HG03571 (cell line): ENCODE results near the gene C8G.

Experiments used
- ATAC-seq: cut with Tn5 transposase; IDR thresholded peaks from one replicate; pipeline ENCODE4 v1.9.1; 2021; ENCODE audit not compliant: unreplicated experiment

The C8G gene

GRCh38 chr9:136944519-136945332 is at the start of gene C8G, which contains the start of gene FBXW5:
TSS of gene C8G (plus strand) at chr9:136945243. CDS start at chr9:136945321, 78 bp downstream.
TSS of gene FBXW5 (minus strand) at chr9:136944738. CDS start at chr9:136944083, 655 bp downstream.
- ATAC-seq: peak; percentile 71

GRCh38 chr9:136896027-136896426 is 49.0 kb upstream of the C8G start:
- no peak for ATAC-seq

DNA sequence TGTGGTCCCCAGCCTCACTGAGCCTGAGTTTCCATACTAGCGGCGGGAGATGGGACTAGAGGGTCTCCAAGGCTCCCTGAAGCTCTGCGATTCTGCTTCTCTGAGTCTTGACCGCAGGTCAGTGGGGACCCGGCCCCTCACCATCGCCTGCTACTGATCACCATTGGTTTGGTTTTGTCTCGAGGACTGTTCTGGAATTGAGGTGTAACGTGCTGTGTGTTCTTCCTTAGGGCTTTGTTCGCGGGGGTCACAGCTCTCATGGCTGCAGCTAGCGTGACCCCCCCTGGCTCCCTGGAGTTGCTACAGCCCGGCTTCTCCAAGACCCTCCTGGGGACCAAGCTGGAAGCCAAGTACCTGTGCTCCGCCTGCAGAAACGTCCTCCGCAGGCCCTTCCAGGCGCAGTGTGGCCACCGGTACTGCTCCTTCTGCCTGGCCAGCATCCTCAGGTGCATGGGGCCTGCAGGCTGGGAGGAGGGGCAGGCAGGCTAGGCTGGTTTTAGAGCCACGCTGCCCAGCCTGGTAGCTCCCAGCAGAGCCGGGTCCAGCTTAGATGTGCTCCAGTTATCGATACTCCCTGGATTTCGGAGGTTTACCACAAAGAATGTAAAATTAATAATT is 46.5 kb upstream of the C8G start:
- ATAC-seq: no peak

GRCh38 chr9:136899196-136899595 is 45.8 kb upstream of the C8G start:
- no peak for ATAC-seq

DNA sequence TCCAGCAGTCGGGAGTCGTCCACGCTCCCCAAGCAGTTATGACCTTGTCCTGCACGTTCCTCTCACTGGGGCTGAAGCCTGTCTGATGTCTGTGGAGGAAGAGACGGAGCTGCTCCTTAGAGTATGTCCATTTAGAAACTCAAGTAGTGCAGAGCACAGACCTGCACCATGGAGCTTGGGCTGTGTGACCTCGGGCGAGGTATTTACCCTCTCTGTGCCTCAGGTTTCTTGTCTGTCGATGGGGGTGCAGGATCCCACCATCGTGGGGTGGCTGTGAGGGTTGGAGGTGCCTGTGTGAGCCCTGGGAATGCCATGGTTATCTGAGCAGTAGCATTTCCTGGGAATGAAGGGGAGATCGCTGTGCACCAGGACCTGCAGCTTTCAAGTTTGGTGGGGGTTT is 44.5 kb upstream of the C8G start:
- ATAC-seq: no peak

DNA sequence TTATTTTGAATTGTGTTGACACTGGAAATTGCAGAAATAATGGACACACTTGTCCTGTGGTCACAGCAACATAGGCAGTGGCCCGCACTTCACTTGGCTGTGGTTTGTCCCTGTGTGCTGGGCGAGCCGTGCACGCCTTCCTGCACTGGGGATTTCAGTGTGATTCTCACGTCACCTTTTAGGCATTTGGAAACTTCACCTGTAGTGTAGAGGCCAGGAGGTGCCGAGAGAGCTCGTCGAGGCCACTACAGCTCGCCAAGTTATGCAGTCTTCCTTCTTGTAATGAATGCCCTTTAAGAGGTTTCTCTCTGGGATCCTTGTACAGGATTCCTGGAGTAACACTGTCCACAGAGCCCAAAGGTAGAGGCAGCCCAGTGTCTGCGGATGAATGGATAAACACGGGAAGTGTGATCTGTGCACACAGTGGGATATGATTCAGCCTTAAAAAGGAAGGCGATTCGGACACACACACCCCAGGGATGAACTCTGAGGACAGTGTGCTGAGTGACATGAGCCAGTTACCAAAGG is 44.0 kb upstream of the C8G start:
- ATAC-seq: no peak

GRCh38 chr9:136901516-136902258 is 43.4 kb upstream of the C8G start:
- peak; percentile 62 for ATAC-seq

DNA sequence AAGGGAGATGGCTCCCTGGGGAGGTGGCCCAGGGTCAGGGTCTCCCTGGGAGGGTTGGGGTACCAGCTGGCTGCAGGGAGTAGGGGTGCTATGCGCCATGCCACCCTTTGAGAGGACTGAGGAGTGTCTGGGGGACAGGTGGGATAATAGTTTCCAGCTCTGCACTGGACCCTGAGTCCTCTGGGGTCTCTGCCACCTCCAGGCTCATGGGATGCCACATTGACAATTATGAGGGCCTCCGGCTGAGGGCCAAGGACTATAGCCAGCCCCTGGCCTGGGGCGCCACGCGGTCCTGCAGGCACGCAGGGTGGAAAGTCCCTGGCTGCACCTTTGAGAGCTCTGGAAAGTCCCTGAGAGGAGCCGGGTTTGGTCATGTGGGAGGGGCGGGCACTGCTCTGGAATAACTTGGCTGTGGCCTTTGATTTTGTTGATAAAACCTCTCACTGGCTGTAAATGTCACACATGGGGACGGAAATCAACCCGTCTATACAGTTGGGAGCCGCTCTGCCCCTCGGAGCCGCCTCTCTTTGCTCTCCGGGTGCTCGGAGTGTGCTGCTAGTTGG is 42.7 kb upstream of the C8G start:
- ATAC-seq: peak; percentile 49

DNA sequence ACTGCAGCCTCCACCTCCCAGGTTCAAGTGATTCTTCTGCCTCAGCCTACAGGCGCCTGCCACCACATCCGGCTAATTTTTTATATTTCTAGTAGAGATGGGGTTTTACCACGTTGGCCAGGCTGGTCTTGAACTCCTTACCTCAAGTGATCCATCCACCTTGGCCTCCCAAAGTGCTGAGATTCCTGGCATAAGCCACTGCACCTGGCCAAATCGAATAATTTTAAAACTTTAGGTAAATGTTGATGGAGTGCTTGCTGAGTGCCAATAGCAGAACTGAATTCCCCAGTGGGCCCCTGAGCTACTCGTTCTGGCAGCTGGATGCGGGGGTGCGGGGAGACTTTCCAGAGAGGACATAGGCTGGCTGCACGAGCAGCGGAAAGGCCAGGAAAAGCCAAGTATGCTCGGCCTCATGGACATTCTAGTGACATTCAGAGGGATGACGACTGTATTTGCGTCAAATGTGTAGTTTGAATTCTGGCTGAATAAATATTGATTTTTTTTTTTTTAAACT is 41.9 kb upstream of the C8G start:
- ATAC-seq: no peak

GRCh38 chr9:136906266-136906665 is 38.8 kb upstream of the C8G start:
- no peak for ATAC-seq

GRCh38 chr9:136907011-136907914 is 37.8 kb upstream of the C8G start:
- ATAC-seq: no peak

- no peak for ATAC-seq
Observed at GRCh38 chr9:136910197-136910900, 34.7 kb upstream of the C8G start.

DNA sequence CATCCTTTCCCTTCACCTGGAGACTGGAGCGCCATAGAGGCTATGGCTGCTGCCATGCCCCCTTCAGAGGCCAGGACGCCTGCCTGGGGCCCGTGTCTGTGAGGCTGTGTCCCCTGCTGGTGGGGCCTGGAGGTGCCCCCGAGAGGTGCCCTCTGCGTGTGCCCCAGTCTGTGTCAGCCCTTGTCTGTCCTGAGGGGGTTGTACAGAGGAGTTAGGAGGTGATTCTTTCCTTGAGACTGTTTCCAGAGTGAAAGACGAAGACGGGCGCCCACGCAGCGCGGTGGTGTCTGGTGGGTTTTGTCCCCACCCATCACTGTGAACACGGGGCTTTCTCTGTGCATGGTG is 34.2 kb upstream of the C8G start:
- no peak for ATAC-seq

- ATAC-seq: no peak
Observed at GRCh38 chr9:136913701-136914438, 31.2 kb upstream of the C8G start.

- ATAC-seq: no peak
Observed at GRCh38 chr9:136915632-136916329, 29.3 kb upstream of the C8G start.

DNA sequence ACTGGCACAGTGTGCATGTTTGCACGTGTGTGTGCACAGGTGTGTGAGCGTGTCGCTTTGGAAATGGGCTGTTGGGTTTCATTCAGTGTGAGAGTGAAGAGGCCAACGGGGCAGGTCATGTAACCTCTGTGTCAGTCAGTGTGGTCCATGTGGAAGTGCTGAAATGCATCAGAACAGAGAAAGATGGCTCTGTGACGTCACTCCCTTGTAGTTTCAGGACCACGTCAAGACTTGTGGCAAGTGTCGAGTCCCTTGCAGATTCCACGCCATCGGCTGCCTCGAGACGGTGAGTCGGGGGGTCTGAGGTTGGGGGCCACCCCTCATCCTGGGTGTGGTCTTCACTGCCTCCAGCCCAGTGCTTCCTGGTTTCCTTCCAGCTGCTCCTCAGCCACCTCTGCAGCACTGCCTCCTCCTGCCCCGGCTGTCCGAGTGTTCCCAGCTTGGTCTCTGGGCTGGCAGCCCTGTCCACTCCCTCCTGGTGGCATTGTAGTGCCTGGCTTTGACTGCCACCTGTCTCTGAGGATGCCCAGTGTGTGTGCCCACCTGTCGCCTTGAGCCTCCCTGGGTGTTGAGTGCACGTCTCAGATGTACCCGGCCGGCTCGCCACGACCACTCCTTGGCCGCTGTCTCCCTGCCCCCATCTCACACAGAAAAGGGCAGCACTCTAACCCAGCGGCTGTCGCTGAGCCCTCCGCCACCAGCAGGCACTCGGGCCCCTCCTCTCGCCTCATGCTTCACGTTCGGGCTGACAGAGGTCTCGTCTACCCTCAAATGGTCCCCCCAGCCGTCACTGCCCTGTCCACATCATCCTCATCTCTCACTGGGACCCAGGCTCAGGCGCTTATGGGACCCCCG is 28.5 kb upstream of the C8G start:
- ATAC-seq: no peak

DNA sequence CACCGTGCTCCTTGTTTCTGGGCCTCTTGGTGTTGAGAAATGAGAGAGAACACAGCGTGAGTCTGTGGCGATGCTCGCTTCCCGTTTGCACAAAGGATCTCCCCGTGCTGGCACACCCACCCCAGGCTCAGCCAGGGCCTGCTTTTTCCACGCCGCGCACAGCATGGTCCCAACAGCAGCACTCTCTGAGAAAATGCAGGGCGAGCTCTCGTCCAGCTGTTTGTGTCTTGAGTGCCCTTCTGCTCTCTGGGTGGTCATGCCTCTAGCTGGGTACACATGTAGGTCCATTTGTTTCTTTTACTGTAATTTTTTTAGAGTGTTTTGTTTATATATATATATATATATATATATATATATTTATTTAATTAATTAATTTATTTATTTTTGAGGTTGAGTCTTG is 27.1 kb upstream of the C8G start:
- no peak for ATAC-seq
